ENCODE measurements around the gene ATG9B.

Gene ATG9B

GRCh38 chr7:150977382-150978125 is 46.7 kb downstream of the ATG9B start:
- DNase-seq, result no peak

DNA sequence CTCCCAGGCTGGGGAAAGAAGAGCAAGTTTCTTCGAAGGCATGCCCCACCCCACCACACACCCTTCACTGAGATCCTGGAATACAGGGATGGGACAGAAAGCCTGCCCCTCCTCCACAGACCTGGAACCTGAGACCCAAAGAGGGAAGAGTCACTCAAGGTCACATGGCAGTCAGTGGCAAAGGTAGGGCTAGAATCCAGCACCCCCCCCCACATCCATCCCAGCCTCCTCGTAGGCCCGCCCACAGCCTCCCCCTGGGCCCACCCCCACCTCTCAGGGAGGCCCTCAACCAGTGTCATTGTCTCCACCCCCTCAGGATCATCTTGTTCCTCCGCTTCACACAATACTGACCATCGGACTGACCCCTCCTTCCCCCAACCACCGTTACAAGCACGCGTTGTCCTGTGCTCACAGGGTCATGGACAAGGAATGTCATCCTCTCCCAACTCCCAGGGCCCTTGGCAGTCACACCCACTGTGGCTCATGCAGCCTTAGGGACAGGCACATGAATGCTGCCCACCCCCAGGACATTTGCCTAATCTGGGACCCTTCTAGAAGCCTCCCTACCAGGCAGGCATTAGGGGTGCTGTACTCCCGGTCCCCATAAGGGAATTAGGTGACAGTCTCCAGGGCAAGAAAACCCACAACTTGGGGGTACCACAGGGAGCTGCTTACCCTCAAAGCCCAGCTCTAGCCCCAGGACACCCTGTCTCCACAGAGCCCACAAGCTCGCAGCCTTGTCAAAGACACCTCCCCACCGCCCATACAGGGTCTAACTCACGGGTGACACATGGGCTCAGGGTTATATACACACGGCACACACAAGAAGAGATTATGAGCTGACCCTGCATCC is 47.5 kb downstream of the ATG9B start:
- no peak for DNase-seq

- no peak for DNase-seq
These were observed 48.6 kb downstream of the ATG9B start for GRCh38 chr7:150975536-150976319.

DNA sequence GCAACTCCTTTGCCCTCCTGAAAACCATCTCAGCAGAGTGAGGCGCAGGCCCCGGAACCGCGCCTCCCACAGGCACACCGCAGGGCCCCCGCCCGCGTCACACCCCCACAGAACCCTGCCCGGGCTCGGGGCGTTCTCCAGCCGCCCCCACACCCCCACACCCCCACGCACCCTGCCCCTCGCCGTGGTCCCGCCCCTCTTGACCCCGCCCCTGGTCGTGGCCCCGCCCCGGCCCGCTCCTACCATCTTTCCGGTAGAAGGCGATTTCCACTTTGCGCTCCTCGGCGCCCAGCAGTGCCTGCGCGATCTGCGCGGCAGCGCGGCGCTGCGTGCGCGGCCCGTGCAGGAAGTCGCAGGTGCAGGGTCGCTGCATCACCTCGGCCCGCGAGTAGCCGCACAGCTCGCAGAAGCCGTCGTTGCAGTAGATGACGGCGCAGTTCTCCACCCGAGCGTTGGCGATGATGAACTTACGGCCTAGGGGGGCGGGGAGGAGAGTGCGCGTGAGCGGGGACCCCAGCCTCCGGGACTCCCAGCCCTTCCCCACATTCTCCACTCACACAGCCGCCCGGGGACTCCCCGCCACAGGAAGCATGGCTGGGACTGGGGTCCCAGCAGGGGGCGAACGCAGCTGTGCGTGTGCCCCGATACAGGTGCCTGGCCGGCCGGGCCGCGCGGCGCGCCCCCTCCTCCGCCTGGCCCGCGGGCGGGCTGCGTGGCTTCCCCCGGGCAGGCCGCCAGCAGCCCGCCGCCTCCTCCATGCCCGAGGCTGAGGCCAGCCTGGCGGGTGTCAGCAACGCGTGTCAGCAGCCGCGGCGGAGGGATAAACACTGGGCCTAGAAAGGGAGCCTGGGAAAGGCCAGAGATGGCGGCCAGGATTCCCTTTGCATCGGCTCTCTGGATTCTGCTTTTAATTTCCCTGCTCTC is 49.6 kb downstream of the ATG9B start:
- peak; percentile 90 for DNase-seq

- DNase-seq, result peak; percentile 46
These were observed 50.5 kb downstream of the ATG9B start for GRCh38 chr7:150973571-150974451.

DNA sequence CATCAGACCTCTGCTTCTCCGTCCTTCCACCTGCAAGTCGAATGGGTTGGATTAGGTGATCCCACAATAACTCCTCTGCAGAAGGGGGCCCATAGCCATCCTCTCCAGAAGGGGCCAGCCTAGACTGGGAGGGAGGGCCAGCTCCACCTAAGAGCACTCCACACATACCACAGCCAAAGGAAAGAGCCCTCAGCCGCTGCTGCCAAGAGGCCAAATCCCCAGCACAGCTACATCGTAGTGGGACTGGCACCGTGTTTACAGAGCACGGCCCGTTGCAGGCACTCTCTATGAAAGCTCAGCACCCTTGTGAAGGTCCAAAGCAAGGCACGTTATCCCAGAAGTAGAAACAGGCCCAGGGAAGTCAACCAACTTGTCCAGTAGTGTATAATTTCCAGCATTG is 51.6 kb downstream of the ATG9B start:
- no peak for DNase-seq

DNA sequence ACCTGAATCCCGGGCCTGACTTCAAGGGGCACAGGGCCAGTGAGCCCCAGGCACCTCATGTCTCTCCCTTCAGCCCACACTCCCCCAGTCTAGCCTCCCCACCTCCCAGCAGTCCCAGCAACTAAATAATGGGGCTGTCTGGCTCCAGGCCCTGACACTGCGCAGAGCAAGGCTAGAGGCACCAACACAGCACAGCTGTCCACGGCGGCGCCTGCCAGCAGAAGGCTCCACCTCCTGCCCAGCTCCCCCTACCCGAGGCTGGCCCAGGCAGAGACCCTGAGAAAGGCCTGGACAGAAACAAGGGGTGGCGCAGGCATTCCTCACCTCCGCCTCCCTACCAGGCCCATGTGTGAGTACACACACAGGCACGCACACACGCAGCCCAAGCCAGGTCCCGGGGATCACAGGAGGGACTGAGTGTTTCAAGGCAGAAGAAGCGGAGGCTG is 52.2 kb downstream of the ATG9B start:
- DNase-seq, result no peak

DNA sequence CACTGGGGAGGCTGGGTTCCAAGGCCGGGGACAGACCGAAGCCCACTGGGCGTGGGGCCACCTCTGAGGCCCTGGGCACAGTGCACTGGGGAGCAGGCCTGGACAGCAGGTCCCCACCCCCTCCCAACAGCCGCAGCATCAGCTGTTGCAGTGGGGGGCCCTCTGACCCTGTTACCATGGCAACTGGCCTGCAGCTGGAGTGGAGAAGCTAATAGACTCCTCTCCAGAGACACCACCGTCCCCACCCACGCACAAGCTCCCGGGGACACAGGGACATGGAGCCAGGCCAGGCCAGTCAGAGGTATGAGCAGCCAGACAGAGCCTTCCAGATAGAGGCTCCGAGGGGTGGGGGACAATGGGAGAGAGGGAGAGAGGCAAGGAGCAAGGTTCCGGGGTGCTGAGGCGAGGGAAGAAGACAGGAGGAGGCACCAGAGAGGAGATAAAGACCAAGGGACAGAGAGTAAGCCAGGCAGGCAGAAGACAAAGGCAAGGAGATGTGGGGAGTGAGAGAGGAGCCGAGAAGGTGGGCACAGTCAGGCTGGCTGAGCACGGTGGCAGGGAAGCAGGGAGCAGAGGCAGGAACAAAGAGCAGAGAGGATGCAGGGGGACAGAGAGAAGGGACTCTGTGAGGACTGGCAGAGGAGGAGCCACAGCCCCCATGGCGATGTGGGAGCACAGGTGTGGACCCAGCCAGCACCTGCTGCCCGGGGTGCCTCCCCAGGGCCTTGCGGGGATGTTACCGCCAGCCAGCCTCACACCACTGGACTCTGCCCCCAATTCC is 52.9 kb downstream of the ATG9B start:
- DNase-seq, result no peak

DNA sequence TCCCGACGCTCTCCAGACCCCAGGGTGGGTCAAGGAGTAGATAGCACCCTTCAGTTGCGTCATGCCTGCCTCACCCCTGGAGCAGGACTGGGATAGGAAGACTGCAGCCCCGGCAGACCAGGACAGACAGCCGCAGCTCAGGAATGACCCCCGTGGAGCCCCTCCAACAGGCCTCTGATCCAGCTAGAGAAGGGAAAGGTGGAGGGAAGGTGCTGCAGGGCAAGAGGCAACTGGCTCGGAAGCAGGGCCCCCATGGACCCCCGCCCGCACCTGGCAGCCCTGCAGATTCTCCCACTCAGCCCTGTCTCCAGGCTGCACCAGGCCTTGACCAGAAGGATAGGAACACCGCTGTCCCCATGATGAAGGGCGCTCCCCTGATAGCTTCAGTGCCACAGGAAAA is 53.9 kb downstream of the ATG9B start:
- no peak for DNase-seq

DNA sequence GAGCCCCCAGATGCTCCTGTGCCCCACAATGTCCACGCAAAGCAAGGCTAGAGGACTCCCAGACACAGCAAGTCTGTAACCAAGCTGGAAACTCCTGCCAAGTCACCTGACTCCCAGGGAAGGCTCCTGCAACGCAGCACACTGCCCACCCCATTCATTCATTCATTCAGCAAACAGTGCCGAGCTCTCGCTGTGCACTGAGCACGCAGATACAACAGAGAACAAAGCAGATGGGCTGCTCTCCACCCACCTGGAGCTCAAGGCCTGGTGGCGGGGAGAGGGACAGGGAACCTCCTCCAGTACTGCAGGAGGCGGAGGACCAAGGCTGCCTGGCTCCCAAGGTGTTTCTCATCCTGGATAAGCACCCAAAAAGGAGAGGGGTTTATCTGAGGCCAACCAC is 54.8 kb downstream of the ATG9B start:
- no peak for DNase-seq

- no peak for DNase-seq
These were observed 55.4 kb downstream of the ATG9B start for GRCh38 chr7:150968734-150969372.

DNA sequence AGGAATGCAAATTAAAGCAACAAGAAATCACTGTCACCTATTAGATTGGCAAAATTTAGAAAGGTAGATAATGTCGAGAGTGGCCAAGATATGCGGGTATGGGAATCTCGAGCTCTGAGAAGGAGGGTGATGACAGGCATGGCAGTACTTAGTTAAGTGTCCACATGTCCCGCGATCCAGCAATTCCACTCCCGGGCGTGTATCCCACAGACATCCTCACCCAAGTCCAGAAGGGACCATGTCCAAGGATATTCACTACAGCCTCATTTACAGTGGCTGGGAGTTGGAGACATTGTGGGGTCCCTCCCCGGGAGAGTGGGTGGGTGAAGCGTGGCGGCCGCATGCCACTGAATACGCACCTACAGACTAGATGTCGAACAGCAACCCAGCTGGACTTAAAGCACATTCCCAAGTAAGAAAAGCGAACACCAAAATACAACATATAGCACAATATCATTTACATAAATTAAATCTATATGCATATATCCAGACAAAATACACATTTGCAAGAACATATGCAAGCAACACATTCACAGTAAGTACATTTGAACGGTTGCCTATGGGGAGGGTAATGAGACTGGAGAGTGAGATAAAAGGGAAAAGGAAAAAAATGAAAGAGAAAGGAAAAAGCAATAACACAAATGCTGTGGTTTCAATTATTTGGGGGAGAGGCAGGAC is 56.1 kb downstream of the ATG9B start:
- no peak for DNase-seq

DNA sequence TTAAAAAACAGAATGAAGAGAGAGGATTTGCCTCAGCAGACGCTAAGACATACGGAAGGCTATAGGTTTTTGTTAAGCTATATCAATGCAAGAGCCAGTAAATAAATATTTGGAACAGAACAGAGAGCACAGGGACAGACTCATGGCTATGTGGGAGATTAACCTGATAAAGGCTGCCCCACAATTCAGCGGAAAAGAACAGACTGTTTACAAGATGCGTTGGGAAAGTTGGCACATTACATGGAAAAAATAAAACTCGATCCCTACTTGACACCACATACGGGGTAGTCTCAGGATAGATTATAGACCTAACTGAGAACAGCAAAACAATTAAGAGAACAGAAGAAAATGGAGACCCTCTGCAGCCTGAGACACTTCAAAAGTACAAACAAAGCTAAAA is 56.9 kb downstream of the ATG9B start:
- no peak for DNase-seq

GRCh38 chr7:150966002-150966401 is 58.3 kb downstream of the ATG9B start:
- DNase-seq, result no peak

- no peak for DNase-seq
These were observed 58.9 kb downstream of the ATG9B start for GRCh38 chr7:150965273-150965830.

Data from CD4-positive, alpha-beta T cell treated with Interleukin-21 for 1 hour (primary cell).